HEK293 (cell line): ENCODE data around the gene SPG11.

Experiments used
- CTCF ChIA-PET: fragments of 350-600 bp; formaldehyde crosslinking; extraction: SDS; loops from one replicate; lab custom pipeline; 2021; ENCODE audit warnings: antibody characterized with exemption; lab: Yijun Ruan, JAX
- POLR2A ChIA-PET: fragments of 300-600 bp; formaldehyde crosslinking; extraction: SDS; loops from one replicate; lab custom pipeline; 2020; ENCODE audit warnings: antibody characterized with exemption, inconsistent platforms; lab: Yijun Ruan, JAX
- H3K27ac ChIP-seq: fragments of 200-500 bp; sonication (Bioruptor generic); 2 replicates; pipeline ENCODE4 v1.5.1; 2014; ENCODE audit warnings: low read depth, low read length, control low read depth, inconsistent platforms; ENCODE audit errors: extremely low read depth
- H3K36me3 ChIP-seq, 2 experiments: fragments of 200-500 bp in 1 of 2; sonication (Bioruptor generic) in 1 of 2; 1 replicate in 1 of 2; 2 replicates in 1 of 2; pipeline ENCODE4 v1.5.1; 2014 to 2017; ENCODE audit warnings: inconsistent platforms in 2 of 2, low read length in 2 of 2; ENCODE audit not compliant: control insufficient read depth in 2 of 2, insufficient read depth in 1 of 2
- H3K4me1 ChIP-seq: fragments of 200-500 bp; sonication (Bioruptor generic); 2 replicates; pipeline ENCODE4 v1.5.1; 2014; ENCODE audit warnings: mild to moderate bottlenecking, low read length, inconsistent platforms; ENCODE audit not compliant: control insufficient read depth, insufficient read depth
- H3K4me3 ChIP-seq: 2 replicates; pipeline ENCODE4 v1.5.1; 2011; ENCODE audit warnings: low read depth, mild to moderate bottlenecking, control low read depth, low read length, moderate library complexity
- H3K9me3 ChIP-seq: fragments of 200-500 bp; sonication (Bioruptor generic); 2 replicates; pipeline ENCODE4 v1.5.1; 2014; ENCODE audit warnings: low read depth, low read length, inconsistent platforms; ENCODE audit not compliant: control insufficient read depth, insufficient read depth
- GLIS1 ChIP-seq: fragments of 450-650 bp; formaldehyde crosslinking; IDR thresholded peaks from 2 replicates; pipeline ENCODE4 v1.5.1; 2016; ENCODE audit warnings: missing biosample characterization, missing genetic modification characterization
- KLF1 ChIP-seq: fragments of 450-650 bp; formaldehyde crosslinking; IDR thresholded peaks from 2 replicates; pipeline ENCODE4 v1.5.1; 2016; ENCODE audit warnings: missing biosample characterization, missing genetic modification characterization
- OVOL3 ChIP-seq: fragments of 450-650 bp; formaldehyde crosslinking; IDR thresholded peaks from 2 replicates; pipeline ENCODE4 v1.5.1; 2016; ENCODE audit warnings: missing biosample characterization, missing genetic modification characterization
- PBX3 ChIP-seq: sonication (generic); formaldehyde crosslinking; IDR thresholded peaks from 2 replicates; pipeline ENCODE4 v1.8.1; 2022; ENCODE audit warnings: mild to moderate bottlenecking, moderate library complexity, missing genetic modification reagents
- REPIN1 ChIP-seq: fragments of 450-650 bp; formaldehyde crosslinking; IDR thresholded peaks from 2 replicates; pipeline ENCODE4 v1.5.1; 2017; ENCODE audit warnings: missing biosample characterization, missing genetic modification characterization, low read depth
- SCRT1 ChIP-seq: fragments of 450-650 bp; formaldehyde crosslinking; IDR thresholded peaks from 2 replicates; pipeline ENCODE4 v1.5.1; 2016; ENCODE audit warnings: missing biosample characterization, missing genetic modification characterization, borderline replicate concordance
- TRIM28 ChIP-seq: IDR thresholded peaks from 2 replicates; pipeline ENCODE4 v1.6.1; 2011; ENCODE audit warnings: low read length, control low read depth, borderline replicate concordance
- ZBTB1 ChIP-seq: fragments of 450-650 bp; formaldehyde crosslinking; IDR thresholded peaks from 2 replicates; pipeline ENCODE4 v1.5.1; 2016; ENCODE audit warnings: missing biosample characterization, missing genetic modification characterization
- ZBTB6 ChIP-seq: fragments of 450-650 bp; formaldehyde crosslinking; IDR thresholded peaks from 2 replicates; pipeline ENCODE4 v1.5.1; 2017; ENCODE audit warnings: missing biosample characterization, missing genetic modification characterization
- ZBTB8A ChIP-seq: fragments of 450-650 bp; formaldehyde crosslinking; IDR thresholded peaks from 2 replicates; pipeline ENCODE4 v1.5.1; 2016; ENCODE audit warnings: missing biosample characterization, missing genetic modification characterization
- ZNF133 ChIP-seq: fragments of 450-650 bp; formaldehyde crosslinking; IDR thresholded peaks from 2 replicates; pipeline ENCODE4 v1.5.1; 2016; ENCODE audit warnings: missing biosample characterization, missing genetic modification characterization
- ZNF146 ChIP-seq: fragments of 450-650 bp; formaldehyde crosslinking; IDR thresholded peaks from 2 replicates; pipeline ENCODE4 v1.5.1; 2016; ENCODE audit warnings: missing biosample characterization, missing genetic modification characterization
- ZNF157 ChIP-seq: fragments of 450-650 bp; formaldehyde crosslinking; IDR thresholded peaks from 2 replicates; pipeline ENCODE4 v1.5.1; 2016; ENCODE audit warnings: missing biosample characterization, missing genetic modification characterization
- ZNF169 ChIP-seq: fragments of 450-650 bp; formaldehyde crosslinking; IDR thresholded peaks from 2 replicates; pipeline ENCODE4 v1.5.1; 2016; ENCODE audit warnings: missing biosample characterization, missing genetic modification characterization
- ZNF175 ChIP-seq: fragments of 450-650 bp; formaldehyde crosslinking; IDR thresholded peaks from 2 replicates; pipeline ENCODE4 v1.5.1; 2016; ENCODE audit warnings: missing biosample characterization, missing genetic modification characterization
- ZNF292 ChIP-seq: fragments of 450-650 bp; formaldehyde crosslinking; IDR thresholded peaks from 2 replicates; pipeline ENCODE4 v1.5.1; 2016; ENCODE audit warnings: low read depth, missing biosample characterization, missing genetic modification characterization, borderline replicate concordance
- ZNF394 ChIP-seq: fragments of 450-650 bp; formaldehyde crosslinking; IDR thresholded peaks from 2 replicates; pipeline ENCODE4 v1.5.1; 2016; ENCODE audit warnings: missing biosample characterization, missing genetic modification characterization, mild to moderate bottlenecking, moderate library complexity, borderline replicate concordance
- ZNF488 ChIP-seq: fragments of 450-650 bp; formaldehyde crosslinking; IDR thresholded peaks from 2 replicates; pipeline ENCODE4 v1.5.1; 2016; ENCODE audit warnings: missing biosample characterization, missing genetic modification characterization
- TF ChIP-seq, protein P1 (sequence below): fragments of 450-650 bp; formaldehyde crosslinking; IDR thresholded peaks from 2 replicates; pipeline ENCODE4 v1.5.1; 2016; ENCODE audit warnings: missing biosample characterization, missing genetic modification characterization, borderline replicate concordance
- TF ChIP-seq, protein P2 (sequence below): fragments of 450-650 bp; formaldehyde crosslinking; IDR thresholded peaks from 2 replicates; pipeline ENCODE4 v1.5.1; 2016; ENCODE audit warnings: missing biosample characterization, missing genetic modification characterization
- TF ChIP-seq, protein P3 (sequence below): fragments of 450-650 bp; formaldehyde crosslinking; IDR thresholded peaks from 2 replicates; pipeline ENCODE4 v1.5.1; 2016; ENCODE audit warnings: missing biosample characterization, missing genetic modification characterization, borderline replicate concordance

Gene SPG11

DNA sequence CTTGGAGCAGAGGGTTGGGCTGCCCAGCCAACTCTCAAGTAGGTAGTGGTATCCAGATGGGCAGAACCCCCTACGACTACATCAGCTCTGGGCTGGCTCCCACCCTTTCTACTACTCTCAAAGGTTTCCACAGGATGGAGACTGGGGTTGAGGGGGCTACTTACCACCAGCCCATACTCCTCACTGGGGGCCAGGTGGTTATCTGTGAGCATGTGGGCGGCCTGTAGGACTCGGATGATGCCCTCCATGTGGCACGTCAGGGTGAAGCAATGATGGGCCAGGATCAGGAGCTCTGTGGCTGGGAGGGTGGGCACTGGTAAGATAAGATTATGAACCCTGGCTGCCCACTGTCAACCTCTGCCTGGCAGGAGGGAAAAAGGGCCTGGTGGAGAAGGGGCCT, 93.1 kb downstream of the SPG11 start (continued):
- TF ChIP-seq ZBTB1 (tag by site-specific recombination): no peak
- TF ChIP-seq ZBTB8A (tag by site-specific recombination): no peak
- TF ChIP-seq OVOL3 (tag by site-specific recombination): no peak
- no peak for TF ChIP-seq PBX3 (CRISPR knock-in tag)
- TF ChIP-seq, protein P1, sequence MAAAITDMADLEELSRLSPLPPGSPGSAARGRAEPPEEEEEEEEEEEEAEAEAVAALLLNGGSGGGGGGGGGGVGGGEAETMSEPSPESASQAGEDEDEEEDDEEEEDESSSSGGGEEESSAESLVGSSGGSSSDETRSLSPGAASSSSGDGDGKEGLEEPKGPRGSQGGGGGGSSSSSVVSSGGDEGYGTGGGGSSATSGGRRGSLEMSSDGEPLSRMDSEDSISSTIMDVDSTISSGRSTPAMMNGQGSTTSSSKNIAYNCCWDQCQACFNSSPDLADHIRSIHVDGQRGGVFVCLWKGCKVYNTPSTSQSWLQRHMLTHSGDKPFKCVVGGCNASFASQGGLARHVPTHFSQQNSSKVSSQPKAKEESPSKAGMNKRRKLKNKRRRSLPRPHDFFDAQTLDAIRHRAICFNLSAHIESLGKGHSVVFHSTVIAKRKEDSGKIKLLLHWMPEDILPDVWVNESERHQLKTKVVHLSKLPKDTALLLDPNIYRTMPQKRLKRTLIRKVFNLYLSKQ: no peak

GRCh38 chr15:44569316-44569715, 94.1 kb downstream of the SPG11 start:
- Histone ChIP-seq H3K9me3 (no peaks in the 10 kb centered on the region), H3K27ac (no peak overlapping the region), H3K4me1 (no peaks in the 10 kb centered on the region), H3K36me3 (peaks cover 6 to 57% of the 10 kb centered on the region in 2 experiments), H3K4me3 (no peak overlapping the region)
- CTCF ChIA-PET: interaction anchor here (2.3 kb wide), 1 partner anchor 9 kb away, joined by 11 read pairs; no protein-coding TSS in a partner anchor
- POLR2A ChIA-PET: no interaction called here
- TF ChIP-seq ZNF292: no peak
- no peak for TF ChIP-seq SCRT1 (tag by site-specific recombination)
- TF ChIP-seq TRIM28: no peak
- no peak for TF ChIP-seq ZNF133 (tag by site-specific recombination)
- no peak for TF ChIP-seq REPIN1 (tag by site-specific recombination)

DNA sequence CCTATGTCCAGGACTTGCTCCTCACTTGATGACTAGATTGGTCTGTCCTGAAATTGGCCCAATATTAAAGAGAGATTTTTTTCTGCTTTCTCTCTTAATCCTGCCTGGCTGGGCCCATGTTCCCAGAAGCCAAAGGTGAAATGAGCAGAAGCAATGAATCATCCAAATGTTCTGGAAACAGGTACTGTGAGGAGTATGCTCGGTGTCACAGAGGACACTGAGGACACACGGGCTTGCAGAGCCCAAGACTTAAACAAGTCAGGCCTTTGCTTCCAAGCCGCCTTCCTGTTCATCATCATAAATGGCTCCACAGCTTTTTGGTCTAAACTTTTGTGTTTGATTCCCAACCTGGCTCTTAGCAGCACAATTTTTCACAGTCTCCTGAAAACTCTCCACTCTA, 95.1 kb downstream of the SPG11 start:
- TF ChIP-seq ZNF394 (no peak), ZNF146 (tag by site-specific recombination) (no peak), ZNF488 (tag by site-specific recombination) (no peak), ZNF157 (tag by site-specific recombination) (no peak), GLIS1 (tag by site-specific recombination) (no peak), ZNF169 (tag by site-specific recombination) (no peak), ZNF175 (tag by site-specific recombination) (no peak), KLF1 (tag by site-specific recombination) (no peak), ZBTB6 (tag by site-specific recombination) (no peak)
- TF ChIP-seq, protein P2, sequence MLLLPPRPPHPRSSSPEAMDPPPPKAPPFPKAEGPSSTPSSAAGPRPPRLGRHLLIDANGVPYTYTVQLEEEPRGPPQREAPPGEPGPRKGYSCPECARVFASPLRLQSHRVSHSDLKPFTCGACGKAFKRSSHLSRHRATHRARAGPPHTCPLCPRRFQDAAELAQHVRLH (tag by site-specific recombination): no peak
- TF ChIP-seq, protein P3, sequence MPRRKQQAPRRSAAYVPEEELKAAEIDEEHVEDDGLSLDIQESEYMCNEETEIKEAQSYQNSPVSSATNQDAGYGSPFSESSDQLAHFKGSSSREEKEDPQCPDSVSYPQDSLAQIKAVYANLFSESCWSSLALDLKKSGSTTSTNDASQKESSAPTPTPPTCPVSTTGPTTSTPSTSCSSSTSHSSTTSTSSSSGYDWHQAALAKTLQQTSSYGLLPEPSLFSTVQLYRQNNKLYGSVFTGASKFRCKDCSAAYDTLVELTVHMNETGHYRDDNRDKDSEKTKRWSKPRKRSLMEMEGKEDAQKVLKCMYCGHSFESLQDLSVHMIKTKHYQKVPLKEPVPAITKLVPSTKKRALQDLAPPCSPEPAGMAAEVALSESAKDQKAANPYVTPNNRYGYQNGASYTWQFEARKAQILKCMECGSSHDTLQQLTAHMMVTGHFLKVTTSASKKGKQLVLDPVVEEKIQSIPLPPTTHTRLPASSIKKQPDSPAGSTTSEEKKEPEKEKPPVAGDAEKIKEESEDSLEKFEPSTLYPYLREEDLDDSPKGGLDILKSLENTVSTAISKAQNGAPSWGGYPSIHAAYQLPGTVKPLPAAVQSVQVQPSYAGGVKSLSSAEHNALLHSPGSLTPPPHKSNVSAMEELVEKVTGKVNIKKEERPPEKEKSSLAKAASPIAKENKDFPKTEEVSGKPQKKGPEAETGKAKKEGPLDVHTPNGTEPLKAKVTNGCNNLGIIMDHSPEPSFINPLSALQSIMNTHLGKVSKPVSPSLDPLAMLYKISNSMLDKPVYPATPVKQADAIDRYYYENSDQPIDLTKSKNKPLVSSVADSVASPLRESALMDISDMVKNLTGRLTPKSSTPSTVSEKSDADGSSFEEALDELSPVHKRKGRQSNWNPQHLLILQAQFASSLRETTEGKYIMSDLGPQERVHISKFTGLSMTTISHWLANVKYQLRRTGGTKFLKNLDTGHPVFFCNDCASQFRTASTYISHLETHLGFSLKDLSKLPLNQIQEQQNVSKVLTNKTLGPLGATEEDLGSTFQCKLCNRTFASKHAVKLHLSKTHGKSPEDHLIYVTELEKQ (tag by site-specific recombination): no peak
- Histone ChIP-seq H3K27ac (no peak overlapping the region), H3K4me3 (no peak overlapping the region), H3K9me3 (no peaks in the 10 kb centered on the region), H3K36me3 (peaks cover 13 to 64% of the 10 kb centered on the region in 2 experiments), H3K4me1 (no peaks in the 10 kb centered on the region)
- POLR2A ChIA-PET: no interaction called here
- CTCF ChIA-PET: interaction anchor here (2.3 kb wide), 1 partner anchor 10 kb away, joined by 11 read pairs; no protein-coding TSS in a partner anchor
